ENCODE results near the gene GEMIN7. TPM values are rescaled to one million over a fixed set of nuclear protein-coding genes. Genes with fewer than 3 reads are reported as not detected.
A peak's percentile ranks its signal among the peaks of the same experiment; 100 is the strongest.

The GEMIN7 gene
- total RNA-seq, 4 donors from 2014 or later: 28.7 to 34.2 (median 29.6) TPM; not detected in 1

DNA sequence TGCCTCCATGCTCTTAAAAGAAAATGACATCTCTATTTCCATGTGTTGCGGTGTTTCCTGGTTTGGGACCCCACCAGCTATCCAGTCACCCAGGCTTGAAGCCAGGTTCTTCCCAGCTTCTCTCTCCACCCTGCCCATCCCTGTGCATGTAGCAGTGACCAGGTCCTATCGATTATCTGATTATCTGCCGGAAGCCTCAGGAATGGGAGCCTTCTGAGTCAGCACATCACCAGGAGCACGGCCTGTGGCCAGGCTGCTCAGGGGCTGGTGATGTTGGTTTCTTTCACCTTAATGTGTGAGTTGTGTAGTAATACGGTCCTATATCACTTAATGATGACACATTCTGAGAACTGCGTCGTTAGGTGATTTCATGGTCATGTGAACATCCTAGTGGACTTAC is 47.6 kb downstream of the GEMIN7 start:
- peaks cover 0 to 20% (median 1%) of the 10 kb centered on the region in 4 donors for H3K4me1 ChIP-seq
- no peaks in the 10 kb centered on the region for H3K9me3 ChIP-seq
- no peaks in the 10 kb centered on the region for H3K36me3 ChIP-seq
- no peaks in the 10 kb centered on the region for H3K27me3 ChIP-seq
- TF ChIP-seq POLR2A (IDR thresholded peaks at IDR 0.05) (no peak), CTCF (IDR thresholded peaks at IDR 0.05) (no peak)
- no peak overlapping the region for H3K4me3 ChIP-seq
- DNase-seq: no peak
- H3K27ac ChIP-seq: no peak overlapping the region

- H3K27me3 ChIP-seq: no peaks in the 10 kb centered on the region
- TF ChIP-seq POLR2A (IDR thresholded peaks at IDR 0.05) (no peak), CTCF (IDR thresholded peaks at IDR 0.05) (no peak)
- no peak for DNase-seq
- H3K4me3 ChIP-seq: no peak overlapping the region
- peaks cover 0 to 12% (median 0%) of the 10 kb centered on the region in 4 donors for H3K4me1 ChIP-seq
- H3K27ac ChIP-seq: no peak overlapping the region
- H3K36me3 ChIP-seq: no peaks in the 10 kb centered on the region
- H3K9me3 ChIP-seq: no peaks in the 10 kb centered on the region
These were observed 49.1 kb downstream of the GEMIN7 start for GRCh38 chr19:45128146-45128545.

- TF ChIP-seq POLR2A (IDR thresholded peaks at IDR 0.05): no peak
- TF ChIP-seq CTCF (IDR thresholded peaks at IDR 0.05): no peak
- Histone ChIP-seq H3K9me3 (no peaks in the 10 kb centered on the region), H3K27me3 (no peaks in the 10 kb centered on the region), H3K36me3 (no peaks in the 10 kb centered on the region), H3K4me3 (no peak overlapping the region), H3K4me1 (peaks cover 0 to 6% (median 0%) of the 10 kb centered on the region in 4 donors), H3K27ac (no peak overlapping the region)
- no peak for DNase-seq
These were observed 49.7 kb downstream of the GEMIN7 start for GRCh38 chr19:45128806-45129205.

DNA sequence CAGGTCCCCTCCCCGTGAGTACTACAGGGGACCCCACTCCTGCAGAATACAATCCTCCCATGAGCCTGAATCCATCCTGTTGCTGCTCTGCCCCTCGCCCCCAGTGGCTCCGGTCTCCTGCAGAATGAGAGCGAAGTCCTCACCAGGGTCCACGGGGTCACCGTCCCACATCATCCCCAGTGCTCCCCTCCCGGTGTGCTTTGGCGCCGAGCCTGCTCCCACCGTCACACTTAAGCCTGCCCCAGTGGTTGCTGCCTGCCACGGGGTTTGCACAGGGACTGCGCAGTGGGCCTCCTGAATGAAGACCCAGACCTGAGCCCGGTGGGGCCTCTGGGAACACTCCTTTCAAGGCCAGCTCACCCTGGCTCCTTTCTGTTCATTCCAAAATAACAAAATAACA is 51.2 kb downstream of the GEMIN7 start:
- no peaks in the 10 kb centered on the region for H3K27me3 ChIP-seq
- no peaks in the 10 kb centered on the region for H3K9me3 ChIP-seq
- H3K4me3 ChIP-seq: no peak overlapping the region
- no peak for DNase-seq
- no peak overlapping the region for H3K27ac ChIP-seq
- no peaks in the 10 kb centered on the region for H3K36me3 ChIP-seq
- TF ChIP-seq POLR2A (IDR thresholded peaks at IDR 0.05) (no peak), CTCF (IDR thresholded peaks at IDR 0.05) (no peak)
- peaks cover 0 to 6% (median 0%) of the 10 kb centered on the region in 4 donors for H3K4me1 ChIP-seq

- no peak overlapping the region for H3K27ac ChIP-seq
- peak in 4 of 6 experiments; percentile 13 to 49 (median 41) for TF ChIP-seq CTCF (IDR thresholded peaks at IDR 0.05)
- TF ChIP-seq POLR2A (IDR thresholded peaks at IDR 0.05): no peak
- DNase-seq: peak in 1 of 3 donors; percentile 56
- H3K9me3 ChIP-seq: no peaks in the 10 kb centered on the region
- H3K4me3 ChIP-seq: no peak overlapping the region
- no peaks in the 10 kb centered on the region for H3K27me3 ChIP-seq
- no peaks in the 10 kb centered on the region for H3K36me3 ChIP-seq
- peaks cover 0 to 1% (median 0%) of the 10 kb centered on the region in 4 donors for H3K4me1 ChIP-seq
These were observed 52.0 kb downstream of the GEMIN7 start for GRCh38 chr19:45130888-45131615.
